NCI-H748 (cell line): Measurements from ENCODE around the gene CADM3.

Source experiments
- DNase-seq: peaks from one replicate; lab custom pipeline; 2025; ENCODE audit not compliant: unreplicated experiment; lab: John Stamatoyannopoulos, UW

Gene CADM3

GRCh38 chr1:159171254-159171687 is at the start of gene CADM3:
Gene CADM3 (plus strand): TSS chr1:159171615. CDS start chr1:159171766, 151 bp downstream.
- DNase-seq: peak; percentile 20

- DNase-seq: no peak
Measured at GRCh38 chr1:159122005-159122621, 49.3 kb upstream of the CADM3 start.

GRCh38 chr1:159123587-159123986 is 47.8 kb upstream of the CADM3 start:
- DNase-seq: no peak

- peak; percentile 36 for DNase-seq
Measured at GRCh38 chr1:159132271-159132881, 39.0 kb upstream of the CADM3 start.

- no peak for DNase-seq
Measured at GRCh38 chr1:159140474-159140873, 30.9 kb upstream of the CADM3 start.

- DNase-seq: no peak
Measured at GRCh38 chr1:159141584-159142390, 29.6 kb upstream of the CADM3 start.

- no peak for DNase-seq
Measured at GRCh38 chr1:159142391-159142663, 29.1 kb upstream of the CADM3 start.

GRCh38 chr1:159142726-159143510 is 28.5 kb upstream of the CADM3 start:
- no peak for DNase-seq

GRCh38 chr1:159144571-159144970 is 26.8 kb upstream of the CADM3 start:
- no peak for DNase-seq

- DNase-seq: no peak
Measured at GRCh38 chr1:159146980-159147379, 24.4 kb upstream of the CADM3 start.

- no peak for DNase-seq
Measured at GRCh38 chr1:159152031-159152430, 19.4 kb upstream of the CADM3 start.

GRCh38 chr1:159161001-159161718 is 10.3 kb upstream of the CADM3 start:
- peak; percentile 38 for DNase-seq

- no peak for DNase-seq
Measured at GRCh38 chr1:159161719-159162026, 9.7 kb upstream of the CADM3 start.

- DNase-seq: no peak
Measured at GRCh38 chr1:159162516-159163265, 8.7 kb upstream of the CADM3 start.

GRCh38 chr1:159163614-159164228 is 7.7 kb upstream of the CADM3 start:
- no peak for DNase-seq

- DNase-seq: no peak
Measured at GRCh38 chr1:159168043-159168442, 3.4 kb upstream of the CADM3 start.

GRCh38 chr1:159170639-159171038 is 776 bp upstream of the CADM3 start:
- no peak for DNase-seq

- peak; percentile 34 for DNase-seq
Measured at GRCh38 chr1:159171688-159172501, 480 bp downstream of the CADM3 start.
